Muscle of back (tissue), 11 donors: ENCODE results near the gene CDC14B. TPM values are rescaled to one million over a fixed set of nuclear protein-coding genes. Genes with fewer than 3 reads are reported as not detected.

ENCODE experiments used
- DNase-seq, 3 donors: peaks; one replicate each; pipeline versions ENCODE4 v3.0.0 to v3.0.0-alpha.2; 2013
- polyA plus RNA-seq, 10 donors: library from polyadenylated mRNA; unstranded; fragments of 120-200 nt; gene quantifications; one replicate each; pipeline ENCODE4 v1.2.1, GENCODE V29; 2013; ENCODE audit not compliant: insufficient read length in 10 of 10

CDC14B gene
- polyA plus RNA-seq, 10 donors = 10.6 to 18.8 (median 14.8) TPM

- DNase-seq = peak in 2 of 3 donors; percentile 80 to 86
These were observed 116.9 kb downstream of the CDC14B start for GRCh38 chr9:96502539-96503373.

- DNase-seq = no peak
These were observed 117.8 kb downstream of the CDC14B start for GRCh38 chr9:96501633-96502538.

GRCh38 chr9:96500696-96501632, 118.7 kb downstream of the CDC14B start:
- DNase-seq = no peak

GRCh38 chr9:96499257-96499656, 120.4 kb downstream of the CDC14B start:
- DNase-seq = no peak

GRCh38 chr9:96498796-96499195, 120.8 kb downstream of the CDC14B start:
- DNase-seq = no peak

- no peak for DNase-seq
These were observed 122.6 kb downstream of the CDC14B start for GRCh38 chr9:96497117-96497399.

- no peak for DNase-seq
These were observed 123.1 kb downstream of the CDC14B start for GRCh38 chr9:96496368-96497116.

GRCh38 chr9:96495341-96495740, 124.3 kb downstream of the CDC14B start:
- no peak for DNase-seq

GRCh38 chr9:96494215-96494800, 125.3 kb downstream of the CDC14B start:
- DNase-seq = no peak

GRCh38 chr9:96493757-96494156, 125.9 kb downstream of the CDC14B start:
- no peak for DNase-seq

GRCh38 chr9:96492993-96493531, 126.6 kb downstream of the CDC14B start:
- DNase-seq = peak in 1 of 3 donors; percentile 12

GRCh38 chr9:96491880-96492525, 127.6 kb downstream of the CDC14B start:
- DNase-seq = no peak

GRCh38 chr9:96491079-96491879, 128.4 kb downstream of the CDC14B start:
- DNase-seq = no peak

- DNase-seq = no peak
These were observed 129.0 kb downstream of the CDC14B start for GRCh38 chr9:96490534-96491078.

GRCh38 chr9:96489482-96489979, 130.1 kb downstream of the CDC14B start:
- DNase-seq = no peak

- DNase-seq = peak in 1 of 3 donors; percentile 32
These were observed 131.7 kb downstream of the CDC14B start for GRCh38 chr9:96487949-96488348.

GRCh38 chr9:96487029-96487396, 132.6 kb downstream of the CDC14B start:
- no peak for DNase-seq

GRCh38 chr9:96486386-96487028, 133.1 kb downstream of the CDC14B start:
- peak; percentile 34 to 70 (median 51) for DNase-seq
